ENCODE measurements around the gene TMEM132A.

GRCh38 chr11:60875366-60876167 lies 48.7 kb upstream of the TMEM132A start:
- no peak for TF ChIP-seq POLR2AphosphoS5 (IDR thresholded peaks at IDR 0.05; ENCODE audit: insufficient read depth in 1 of 2, low read depth in 1 of 2)
- TF ChIP-seq, protein P1, sequence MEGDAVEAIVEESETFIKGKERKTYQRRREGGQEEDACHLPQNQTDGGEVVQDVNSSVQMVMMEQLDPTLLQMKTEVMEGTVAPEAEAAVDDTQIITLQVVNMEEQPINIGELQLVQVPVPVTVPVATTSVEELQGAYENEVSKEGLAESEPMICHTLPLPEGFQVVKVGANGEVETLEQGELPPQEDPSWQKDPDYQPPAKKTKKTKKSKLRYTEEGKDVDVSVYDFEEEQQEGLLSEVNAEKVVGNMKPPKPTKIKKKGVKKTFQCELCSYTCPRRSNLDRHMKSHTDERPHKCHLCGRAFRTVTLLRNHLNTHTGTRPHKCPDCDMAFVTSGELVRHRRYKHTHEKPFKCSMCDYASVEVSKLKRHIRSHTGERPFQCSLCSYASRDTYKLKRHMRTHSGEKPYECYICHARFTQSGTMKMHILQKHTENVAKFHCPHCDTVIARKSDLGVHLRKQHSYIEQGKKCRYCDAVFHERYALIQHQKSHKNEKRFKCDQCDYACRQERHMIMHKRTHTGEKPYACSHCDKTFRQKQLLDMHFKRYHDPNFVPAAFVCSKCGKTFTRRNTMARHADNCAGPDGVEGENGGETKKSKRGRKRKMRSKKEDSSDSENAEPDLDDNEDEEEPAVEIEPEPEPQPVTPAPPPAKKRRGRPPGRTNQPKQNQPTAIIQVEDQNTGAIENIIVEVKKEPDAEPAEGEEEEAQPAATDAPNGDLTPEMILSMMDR (IDR thresholded peaks at IDR 0.05): no peak

Data from vagina (tissue), 2 donors.